ENCODE data around the gene PIGV.

The PIGV gene

GRCh38 chr1:26827663-26828062 is 39.9 kb downstream of the PIGV start:
- in situ Hi-C loops (cut with MboI; ENCODE audit: low pct_unique_long_range_greater_than_20kb, low sequenced_read_pairs, unreplicated experiment) = no loop called here
- TF ChIP-seq CTCF (IDR thresholded peaks at IDR 0.05; ENCODE audit: extremely low read depth, insufficient read depth, missing control alignments) = no peak
- DNase-seq (ENCODE audit: low spot score) = no peak

GRCh38 chr1:26828411-26828991 is 40.8 kb downstream of the PIGV start:
- DNase-seq (ENCODE audit: low spot score) = no peak
- in situ Hi-C loops (cut with MboI; ENCODE audit: low pct_unique_long_range_greater_than_20kb, low sequenced_read_pairs, unreplicated experiment) = no loop called here
- no peak for TF ChIP-seq CTCF (IDR thresholded peaks at IDR 0.05; ENCODE audit: extremely low read depth, insufficient read depth, missing control alignments)

- TF ChIP-seq CTCF (IDR thresholded peaks at IDR 0.05; ENCODE audit: extremely low read depth, insufficient read depth, missing control alignments) = no peak
- in situ Hi-C loops (cut with MboI; ENCODE audit: low pct_unique_long_range_greater_than_20kb, low sequenced_read_pairs, unreplicated experiment) = no loop called here
- no peak for DNase-seq (ENCODE audit: low spot score)
Measured at GRCh38 chr1:26829184-26829911, 41.6 kb downstream of the PIGV start.

- in situ Hi-C loops (cut with MboI; ENCODE audit: low pct_unique_long_range_greater_than_20kb, low sequenced_read_pairs, unreplicated experiment) = no loop called here
- DNase-seq (ENCODE audit: low spot score) = no peak
- TF ChIP-seq CTCF (IDR thresholded peaks at IDR 0.05; ENCODE audit: extremely low read depth, insufficient read depth, missing control alignments) = no peak
Measured at GRCh38 chr1:26831059-26831458, 43.3 kb downstream of the PIGV start.

GRCh38 chr1:26831546-26832248 is 43.9 kb downstream of the PIGV start:
- in situ Hi-C loops (cut with MboI; ENCODE audit: low pct_unique_long_range_greater_than_20kb, low sequenced_read_pairs, unreplicated experiment) = no loop called here
- no peak for TF ChIP-seq CTCF (IDR thresholded peaks at IDR 0.05; ENCODE audit: extremely low read depth, insufficient read depth, missing control alignments)
- no peak for DNase-seq (ENCODE audit: low spot score)

GRCh38 chr1:26832249-26832960 is 44.7 kb downstream of the PIGV start:
- no peak for TF ChIP-seq CTCF (IDR thresholded peaks at IDR 0.05; ENCODE audit: extremely low read depth, insufficient read depth, missing control alignments)
- in situ Hi-C loops (cut with MboI; ENCODE audit: low pct_unique_long_range_greater_than_20kb, low sequenced_read_pairs, unreplicated experiment) = no loop called here
- DNase-seq (ENCODE audit: low spot score) = no peak

Data from GM13977 (cell line).